H1 (cell line): ENCODE measurements around the gene IFT80. TPM values are rescaled to one million over a fixed set of nuclear protein-coding genes. Genes with fewer than 3 reads are reported as not detected.

Source experiments
- CTCF ChIA-PET: fragments of 300-600 bp; sonication (Branson Sonifier 250); formaldehyde crosslinking; loops from one replicate; lab custom pipeline; 2021; ENCODE audit not compliant: partially characterized antibody; lab: Charles Lee
- POLR2A ChIA-PET: fragments of 300-600 bp; sonication (Branson Sonifier 250); formaldehyde crosslinking; loops from one replicate; lab custom pipeline; 2021; ENCODE audit warnings: inconsistent platforms; ENCODE audit not compliant: partially characterized antibody; lab: Charles Lee
- DNase-seq, 2 experiments: peaks; one replicate each; pipeline versions ENCODE4 v3.0.0 to v3.0.0-alpha.2; 2010 to 2022; ENCODE audit warnings: low spot score in 2 of 2, low read depth in 1 of 2, mixed read lengths in 1 of 2
- FAIRE-seq: peaks from 2 replicates; lab custom pipeline; 2011; peaks lifted over from hg19 to GRCh38; lab: Jason Lieb, UNC
- H2AFZ ChIP-seq: 2 replicates; pipeline ENCODE4 v1.8.1; 2012; ENCODE audit warnings: low read length, inconsistent platforms
- H2AK5ac ChIP-seq: 2 replicates; pipeline ENCODE4 v1.6.1; 2013; ENCODE audit warnings: low read depth, low read length
- H2BK120ac ChIP-seq: replicated peaks from 2 replicates; pipeline ENCODE3; 2013; ENCODE audit warnings: low read depth, low read length, inconsistent platforms
- H2BK12ac ChIP-seq: 2 replicates; pipeline ENCODE4 v1.6.1; 2013; ENCODE audit warnings: low read depth, low read length
- H2BK15ac ChIP-seq: 2 replicates; pipeline ENCODE4 v1.6.1; 2013; ENCODE audit warnings: low read length
- H2BK20ac ChIP-seq: 2 replicates; pipeline ENCODE4 v1.6.1; 2013; ENCODE audit warnings: low read length
- H2BK5ac ChIP-seq: 2 replicates; pipeline ENCODE4 v1.6.1; 2013; ENCODE audit warnings: low read depth, low read length
- H3K14ac ChIP-seq: 2 replicates; pipeline ENCODE4 v1.6.1; 2013; ENCODE audit warnings: inconsistent platforms; ENCODE audit not compliant: insufficient read length
- H3K18ac ChIP-seq: 2 replicates; pipeline ENCODE4 v1.6.1; 2013; ENCODE audit warnings: low read length; ENCODE audit errors: extremely low read depth
- H3K23ac ChIP-seq: 2 replicates; pipeline ENCODE4 v1.6.1; 2013; ENCODE audit warnings: inconsistent platforms; ENCODE audit not compliant: insufficient read length
- H3K23me2 ChIP-seq: 2 replicates; pipeline ENCODE4 v1.6.1; 2013; ENCODE audit warnings: low read depth, low read length
- H3K27ac ChIP-seq: 2 replicates; pipeline ENCODE4 v1.6.1; 2011; ENCODE audit warnings: low read depth, low read length, inconsistent platforms
- H3K27me3 ChIP-seq, 4 experiments: replicated peaks in 1 of 4; 1 replicate in 1 of 4; 2 replicates in 3 of 4; pipeline versions ENCODE4 v1.6.1 to v1.8.1; 2011 to 2013; ENCODE audit warnings: low read length in 3 of 4, mild to moderate bottlenecking in 3 of 4, inconsistent platforms in 2 of 4, mixed read lengths in 2 of 4, moderate library complexity in 1 of 4; ENCODE audit not compliant: control insufficient read depth in 3 of 4, insufficient read depth in 3 of 4; ENCODE audit errors: extremely low read depth in 1 of 4
- H3K36me3 ChIP-seq, 4 experiments: 2 replicates each; pipeline versions ENCODE4 v1.6.1 to v1.8.1; 2011 to 2013; ENCODE audit warnings: mild to moderate bottlenecking in 4 of 4, low read length in 3 of 4, moderate library complexity in 2 of 4, control low read depth in 1 of 4, inconsistent platforms in 1 of 4; ENCODE audit not compliant: insufficient read depth in 4 of 4, control insufficient read depth in 2 of 4
- H3K4ac ChIP-seq: replicated peaks from 2 replicates; pipeline ENCODE3; 2013; ENCODE audit warnings: low read length, low read depth, mixed read lengths, inconsistent platforms; ENCODE audit not compliant: insufficient read length
- H3K4me1 ChIP-seq, 4 experiments: replicated peaks in 1 of 4; 1 replicate in 1 of 4; 2 replicates in 3 of 4; pipeline versions ENCODE4 v1.6.1 to v1.8.1; 2011 to 2013; ENCODE audit warnings: low read length in 3 of 4, inconsistent platforms in 2 of 4, mixed read lengths in 1 of 4; ENCODE audit not compliant: insufficient read depth in 4 of 4, control insufficient read depth in 3 of 4
- H3K4me2 ChIP-seq, 2 experiments: 2 replicates each; pipeline versions ENCODE4 v1.6.1 to v1.8.1; 2011 to 2013; ENCODE audit warnings: low read depth in 2 of 2, low read length in 2 of 2, control low read depth in 1 of 2, inconsistent platforms in 1 of 2, mild to moderate bottlenecking in 1 of 2; ENCODE audit not compliant: insufficient read depth in 1 of 2
- H3K4me3 ChIP-seq, 4 experiments: fragments of 200-600, 300-600 bp in 1 of 4; sonication (generic), shearing (Covaris generic), sonication (Bioruptor Twin) in 1 of 4; 2 replicates each; pipeline versions ENCODE4 v1.5.1 to v1.8.1; 2011 to 2016; ENCODE audit warnings: low read length in 4 of 4, low read depth in 3 of 4, control low read depth in 2 of 4, inconsistent platforms in 2 of 4, mild to moderate bottlenecking in 2 of 4, mixed read lengths in 1 of 4, moderate library complexity in 1 of 4; ENCODE audit not compliant: insufficient read depth in 2 of 4; ENCODE audit errors: extremely low read depth in 1 of 4
- H3K56ac ChIP-seq: replicated peaks from 2 replicates; pipeline ENCODE3; 2013; ENCODE audit warnings: low read depth, mild to moderate bottlenecking, mixed read lengths, low read length, inconsistent platforms; ENCODE audit not compliant: insufficient read length
- H3K79me1 ChIP-seq: 2 replicates; pipeline ENCODE4 v1.6.1; 2013; ENCODE audit warnings: low read depth, low read length, control low read depth
- H3K79me2 ChIP-seq, 2 experiments: 2 replicates each; pipeline versions ENCODE4 v1.6.1 to v1.8.1; 2012 to 2013; ENCODE audit warnings: low read length in 2 of 2, mild to moderate bottlenecking in 2 of 2, inconsistent platforms in 1 of 2; ENCODE audit not compliant: insufficient read depth in 2 of 2, control insufficient read depth in 1 of 2
- H3K9ac ChIP-seq, 4 experiments: replicated peaks in 1 of 4; 1 replicate in 1 of 4; 2 replicates in 3 of 4; pipeline versions ENCODE4 v1.6.1 to v1.8.1; 2011 to 2013; ENCODE audit warnings: low read depth in 3 of 4, low read length in 3 of 4, control low read depth in 2 of 4, mild to moderate bottlenecking in 2 of 4, moderate library complexity in 2 of 4, inconsistent platforms in 1 of 4; ENCODE audit errors: extremely low read depth in 1 of 4
- H3K9me3 ChIP-seq, 2 experiments: 2 replicates each; pipeline versions ENCODE4 v1.6.1 to v1.8.1; 2012 to 2013; ENCODE audit warnings: mild to moderate bottlenecking in 2 of 2, moderate library complexity in 2 of 2, control low read depth in 1 of 2, inconsistent platforms in 1 of 2, low read depth in 1 of 2, low read length in 1 of 2, mixed read lengths in 1 of 2; ENCODE audit not compliant: insufficient read depth in 2 of 2
- H4K20me1 ChIP-seq, 2 experiments: replicated peaks in 1 of 2; 2 replicates each; pipeline versions ENCODE3 to v1.8.1; 2011 to 2013; ENCODE audit warnings: inconsistent platforms in 2 of 2, low read length in 2 of 2, mild to moderate bottlenecking in 1 of 2; ENCODE audit not compliant: insufficient read depth in 2 of 2, control insufficient read depth in 1 of 2
- H4K5ac ChIP-seq: 2 replicates; pipeline ENCODE4 v1.6.1; 2013; ENCODE audit warnings: low read length, low read depth, mixed read lengths, inconsistent platforms; ENCODE audit not compliant: insufficient read length
- H4K8ac ChIP-seq: 2 replicates; pipeline ENCODE4 v1.8.0; 2013; ENCODE audit warnings: mild to moderate bottlenecking, moderate library complexity, low read length, inconsistent platforms; ENCODE audit not compliant: insufficient read depth; ENCODE audit errors: extremely low read depth
- H4K91ac ChIP-seq: replicated peaks from 2 replicates; pipeline ENCODE3; 2013; ENCODE audit warnings: low read length, mixed read lengths, inconsistent platforms; ENCODE audit not compliant: insufficient read length
- CHD1 ChIP-seq: IDR thresholded peaks from 2 replicates; pipeline ENCODE4 v1.6.1; 2012; ENCODE audit warnings: low read depth, low read length, improper control_type of control experiment
- EP300 ChIP-seq, 2 experiments: IDR thresholded peaks; 1 replicate in 1 of 2; 2 replicates in 1 of 2; pipeline ENCODE4 v1.6.1; 2011 to 2012; ENCODE audit warnings: low read depth in 2 of 2, low read length in 2 of 2, mild to moderate bottlenecking in 2 of 2, borderline replicate concordance in 1 of 2, inconsistent platforms in 1 of 2, moderate library complexity in 1 of 2
- HDAC6 ChIP-seq: IDR thresholded peaks from one replicate; pipeline ENCODE4 v1.7.1; 2012; ENCODE audit warnings: low read depth, mild to moderate bottlenecking, inconsistent platforms, low read length, moderate library complexity
- NANOG ChIP-seq: IDR thresholded peaks from 2 replicates; pipeline ENCODE4 v1.6.1; 2011; ENCODE audit warnings: low read length, low read depth, mild to moderate bottlenecking, inconsistent platforms; ENCODE audit not compliant: insufficient read depth, poor library complexity, severe bottlenecking
- SP4 ChIP-seq: IDR thresholded peaks from 2 replicates; pipeline ENCODE4 v1.6.1; 2012; ENCODE audit warnings: low read length, inconsistent platforms
- SUZ12 ChIP-seq: fragments of 200-600 bp; sonication (generic); IDR thresholded peaks from 2 replicates; pipeline ENCODE4 v1.6.1; 2012; ENCODE audit warnings: mild to moderate bottlenecking, inconsistent platforms, low read length, moderate library complexity, mixed read lengths
- TAF1 ChIP-seq: IDR thresholded peaks from 2 replicates; pipeline ENCODE4 v1.6.1; 2011; ENCODE audit warnings: mild to moderate bottlenecking, low read depth, low read length
- WGBS, 2 experiments: shearing (Covaris generic) in 1 of 2; methylation state at CpG; one replicate each; pipeline versions ENCODE4 v1.1.6 to v1.1.7; 2013 to 2015; ENCODE audit warnings: low lambda C conversion rate in 2 of 2, mixed read lengths in 2 of 2, inconsistent platforms in 1 of 2, low coverage in 1 of 2, missing lambda C conversion rate in 1 of 2; ENCODE audit not compliant: insufficient replicate concordance in 2 of 2, insufficient coverage in 1 of 2, insufficient read length in 1 of 2; ENCODE audit errors: extremely low coverage in 1 of 2, missing lambda C conversion rate in 1 of 2; 5-methylcytosine and 5-hydroxymethylcytosine counted together
- polyA plus RNA-seq, 7 experiments: library from polyadenylated mRNA; depleted of rRNA in 3 of 7; stranded (reverse) in 5 of 7; unstranded in 2 of 7; fragments of >200 nt in 5 of 7; fragments of 200-250 nt in 2 of 7; gene quantifications; 1 replicate in 5 of 7; 2 replicates in 1 of 7; 4 replicates in 1 of 7; pipeline versions ENCODE4 v1.2.1 to v1.2.3, GENCODE V29; 2011 to 2013; ENCODE audit warnings: missing spikeins in 2 of 7, mixed read lengths in 2 of 7
- total RNA-seq: library from RNA; stranded (reverse); fragmentation: NEBNext Ultra II Directional; extraction: Animal tissue kit (Norgen Biotek cat#: 25700); gene quantifications from 2 replicates; pipeline ENCODE4 v1.2.1, GENCODE V29; 2021

The IFT80 gene
- total and polyA plus RNA-seq, 2 of the 8 experiments (the other 6 are each of a cell fraction or from before 2014, with no cell fraction given): 7.2 to 25.9 TPM

DNA sequence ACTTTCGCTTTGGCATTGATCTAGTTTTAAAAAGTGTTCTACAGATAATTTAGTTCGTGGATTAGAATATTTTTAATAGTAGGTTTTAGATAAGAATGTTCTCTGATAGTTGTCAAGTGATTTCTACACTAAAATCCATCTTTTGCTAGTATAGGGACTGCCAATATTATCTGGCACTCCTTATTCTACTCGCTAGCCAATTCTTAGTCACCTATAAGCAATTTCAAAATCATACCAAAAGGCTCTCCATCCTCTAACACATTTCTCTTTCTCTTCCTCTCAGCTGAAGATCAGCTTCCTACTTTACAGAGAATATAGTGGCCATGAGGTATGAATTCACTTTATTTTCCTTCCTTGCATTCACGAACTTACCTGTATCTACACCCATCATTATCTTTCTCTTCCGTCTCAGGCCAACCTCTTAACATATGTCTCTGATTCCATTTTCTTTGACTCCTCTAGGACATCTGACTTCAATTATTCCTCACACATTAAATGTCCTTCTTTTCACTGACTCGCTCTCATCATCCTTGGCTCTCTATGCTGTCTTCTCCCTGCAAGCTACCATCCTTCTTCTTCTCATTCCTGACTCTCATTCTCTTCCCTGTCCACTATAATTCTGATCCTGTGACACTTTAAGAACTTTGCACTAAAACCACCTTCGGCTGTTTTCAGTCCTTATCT lies 138.3 kb downstream of the IFT80 start:
- H4K5ac ChIP-seq: no peak overlapping the region
- H4K20me1 ChIP-seq: no peaks in the 10 kb centered on the region
- ChIA-PET CTCF (interaction anchor here (1.4 kb wide), 1 partner anchor 21 kb away, joined by 3 read pairs; no protein-coding TSS in a partner anchor), POLR2A (no interaction called here)
- WGBS, 2 experiments: 93 to 100% methylated on average over 1 to 7 of the region's 7 CpGs
- H3K56ac ChIP-seq: no peak overlapping the region
- H3K18ac ChIP-seq: no peak overlapping the region
- no peak overlapping the region for H2AK5ac ChIP-seq
- no peaks in the 10 kb centered on the region for H3K4me1 ChIP-seq
- H2BK15ac ChIP-seq: no peak overlapping the region
- no peak overlapping the region for H3K4me3 ChIP-seq
- no peaks in the 10 kb centered on the region for H3K79me1 ChIP-seq
- H3K79me2 ChIP-seq: no peaks in the 10 kb centered on the region
- H3K23me2 ChIP-seq: no peaks in the 10 kb centered on the region
- H4K8ac ChIP-seq: no peak overlapping the region
- no peak overlapping the region for H2BK20ac ChIP-seq
- no peak for FAIRE-seq
- no peaks in the 10 kb centered on the region for H3K27me3 ChIP-seq
- no peak overlapping the region for H2AFZ ChIP-seq
- no peak overlapping the region for H2BK12ac ChIP-seq
- no peak for DNase-seq
- no peak overlapping the region for H3K14ac ChIP-seq
- H2BK120ac ChIP-seq: no peak overlapping the region
- no peak overlapping the region for H3K4ac ChIP-seq
- no peak overlapping the region for H4K91ac ChIP-seq
- H3K23ac ChIP-seq: no peak overlapping the region
- TF ChIP-seq NANOG (no peak), HDAC6 (no peak), SP4 (no peak), EP300 (IDR thresholded peaks at IDR 0.05; ENCODE audit: borderline replicate concordance in 1 of 2, low read depth in 2 of 2, low read length in 2 of 2) (no peak), CHD1 (no peak), TAF1 (no peak), SUZ12 (no peak)
- H3K36me3 ChIP-seq: no peaks in the 10 kb centered on the region
- H3K4me2 ChIP-seq: no peak overlapping the region
- H3K9me3 ChIP-seq: no peaks in the 10 kb centered on the region
- H3K9ac ChIP-seq: no peak overlapping the region
- H2BK5ac ChIP-seq: no peak overlapping the region
- H3K27ac ChIP-seq: no peak overlapping the region
